Measurements from ENCODE around the gene RALY.
"Not testable (repeated sequence)": the region's sequence is repeated elsewhere in the genome, so short reads cannot be mapped to it uniquely, and the experiment has no call there.

The RALY gene

DNA sequence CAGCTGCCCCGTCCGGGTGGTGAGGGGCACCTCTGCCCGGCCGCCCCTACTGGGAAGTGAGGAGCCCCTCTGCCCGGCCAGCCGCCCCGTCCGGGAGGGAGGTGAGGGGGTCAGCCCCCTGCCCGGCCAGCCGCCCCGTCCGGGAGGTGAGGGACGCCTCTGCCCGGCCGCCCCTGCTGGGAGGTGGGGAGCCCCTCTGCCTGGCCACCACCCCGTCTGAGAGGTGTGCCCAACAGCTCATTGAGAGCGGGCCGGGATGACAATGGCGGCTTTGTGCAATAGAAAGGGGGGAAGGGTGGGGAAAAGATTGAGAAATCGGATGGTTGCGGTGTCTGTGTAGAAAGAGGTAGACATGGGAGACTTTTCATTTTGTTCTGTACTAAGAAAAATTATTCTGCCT, 139.2 kb downstream of the RALY start:
- H3K4me1 ChIP-seq (ENCODE audit: control insufficient read depth, low read depth, low read length); H3K9me3 ChIP-seq (ENCODE audit: control insufficient read depth, low read depth, low read length); H3K9ac ChIP-seq (ENCODE audit: low read length); H3K36me3 ChIP-seq (ENCODE audit: control insufficient read depth, low read depth, low read length); H3K27me3 ChIP-seq (ENCODE audit: control insufficient read depth, insufficient read depth, low read length); H3K4me3 ChIP-seq (ENCODE audit: low read length); H3K27ac ChIP-seq (ENCODE audit: low read length): not testable (repeated sequence)

DNA sequence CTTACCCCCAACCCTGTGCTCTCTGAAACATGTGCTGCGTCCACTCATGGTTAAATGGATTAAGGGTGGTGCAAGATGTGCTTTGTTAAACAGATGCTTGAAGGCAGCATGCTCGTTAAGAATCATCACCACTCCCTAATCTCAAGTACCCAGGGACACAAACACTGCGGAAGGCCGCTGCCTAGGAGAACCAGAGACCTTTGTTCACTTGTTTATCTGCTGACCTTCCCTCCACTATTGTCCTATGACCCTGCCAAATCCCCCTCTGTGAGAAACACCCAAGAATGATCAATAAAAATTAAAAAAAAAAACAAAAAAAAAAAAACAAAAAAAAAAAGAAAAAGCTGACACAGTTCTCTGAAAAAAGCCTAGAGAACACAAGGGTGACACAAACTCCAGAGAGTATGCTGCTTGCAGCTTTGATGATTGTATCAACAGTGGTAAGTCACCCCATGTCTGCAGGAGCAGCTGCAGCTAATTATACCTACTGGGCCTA, 139.7 kb downstream of the RALY start:
- not testable (repeated sequence) for H3K36me3 ChIP-seq (ENCODE audit: control insufficient read depth, low read depth, low read length); H3K27me3 ChIP-seq (ENCODE audit: control insufficient read depth, insufficient read depth, low read length); H3K4me3 ChIP-seq (ENCODE audit: low read length); H3K4me1 ChIP-seq (ENCODE audit: control insufficient read depth, low read depth, low read length); H3K27ac ChIP-seq (ENCODE audit: low read length); H3K9me3 ChIP-seq (ENCODE audit: control insufficient read depth, low read depth, low read length); H3K9ac ChIP-seq (ENCODE audit: low read length)

Measured in iPS-18a (cell line).